Colon (tissue), 2 donors: ENCODE data around the gene BAZ2B.
"Not testable (repeated sequence)": the region's sequence is repeated elsewhere in the genome, so short reads cannot be mapped to it uniquely, and the experiment has no call there.

Experiments
- FAIRE-seq: peaks from 2 replicates; lab custom pipeline; 2012; peaks lifted over from hg19 to GRCh38; lab: Jason Lieb, UNC
- donor health status: control.
- donor health status: control.

The BAZ2B gene, protein sequence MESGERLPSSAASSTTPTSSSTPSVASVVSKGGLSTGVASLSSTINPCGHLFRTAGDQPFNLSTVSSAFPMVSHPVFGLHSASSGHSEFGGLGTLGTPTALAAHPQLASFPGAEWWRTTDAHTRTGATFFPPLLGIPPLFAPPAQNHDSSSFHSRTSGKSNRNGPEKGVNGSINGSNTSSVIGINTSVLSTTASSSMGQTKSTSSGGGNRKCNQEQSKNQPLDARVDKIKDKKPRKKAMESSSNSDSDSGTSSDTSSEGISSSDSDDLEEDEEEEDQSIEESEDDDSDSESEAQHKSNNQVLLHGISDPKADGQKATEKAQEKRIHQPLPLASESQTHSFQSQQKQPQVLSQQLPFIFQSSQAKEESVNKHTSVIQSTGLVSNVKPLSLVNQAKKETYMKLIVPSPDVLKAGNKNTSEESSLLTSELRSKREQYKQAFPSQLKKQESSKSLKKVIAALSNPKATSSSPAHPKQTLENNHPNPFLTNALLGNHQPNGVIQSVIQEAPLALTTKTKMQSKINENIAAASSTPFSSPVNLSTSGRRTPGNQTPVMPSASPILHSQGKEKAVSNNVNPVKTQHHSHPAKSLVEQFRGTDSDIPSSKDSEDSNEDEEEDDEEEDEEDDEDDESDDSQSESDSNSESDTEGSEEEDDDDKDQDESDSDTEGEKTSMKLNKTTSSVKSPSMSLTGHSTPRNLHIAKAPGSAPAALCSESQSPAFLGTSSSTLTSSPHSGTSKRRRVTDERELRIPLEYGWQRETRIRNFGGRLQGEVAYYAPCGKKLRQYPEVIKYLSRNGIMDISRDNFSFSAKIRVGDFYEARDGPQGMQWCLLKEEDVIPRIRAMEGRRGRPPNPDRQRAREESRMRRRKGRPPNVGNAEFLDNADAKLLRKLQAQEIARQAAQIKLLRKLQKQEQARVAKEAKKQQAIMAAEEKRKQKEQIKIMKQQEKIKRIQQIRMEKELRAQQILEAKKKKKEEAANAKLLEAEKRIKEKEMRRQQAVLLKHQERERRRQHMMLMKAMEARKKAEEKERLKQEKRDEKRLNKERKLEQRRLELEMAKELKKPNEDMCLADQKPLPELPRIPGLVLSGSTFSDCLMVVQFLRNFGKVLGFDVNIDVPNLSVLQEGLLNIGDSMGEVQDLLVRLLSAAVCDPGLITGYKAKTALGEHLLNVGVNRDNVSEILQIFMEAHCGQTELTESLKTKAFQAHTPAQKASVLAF (N-terminal part only)

DNA sequence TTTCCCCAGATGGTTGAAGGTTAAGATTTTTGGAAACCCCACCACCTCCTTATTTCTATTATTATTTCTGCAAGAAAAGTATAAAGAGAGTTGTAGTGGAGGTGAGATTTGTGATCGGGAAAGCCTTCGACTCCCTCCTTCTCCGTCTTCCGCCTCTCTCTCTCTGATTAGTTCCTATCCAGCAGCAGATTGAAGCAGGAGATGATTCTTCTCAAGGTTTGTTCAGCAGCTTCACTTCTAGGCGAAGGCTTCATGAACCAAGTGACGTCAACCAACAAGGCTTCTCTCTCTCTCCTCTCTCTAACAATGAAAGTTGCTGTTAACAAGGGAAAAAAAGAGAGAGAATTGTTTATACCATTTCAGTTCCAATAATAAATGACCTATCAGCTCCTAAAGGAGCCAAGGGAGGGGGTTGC lies at the start of gene BAZ2B:
BAZ2B (minus strand) TSS at position 263 of the 416 bp plus-strand sequence. CDS start 137,829 bp downstream, outside the sequence.
- no peak for FAIRE-seq

DNA sequence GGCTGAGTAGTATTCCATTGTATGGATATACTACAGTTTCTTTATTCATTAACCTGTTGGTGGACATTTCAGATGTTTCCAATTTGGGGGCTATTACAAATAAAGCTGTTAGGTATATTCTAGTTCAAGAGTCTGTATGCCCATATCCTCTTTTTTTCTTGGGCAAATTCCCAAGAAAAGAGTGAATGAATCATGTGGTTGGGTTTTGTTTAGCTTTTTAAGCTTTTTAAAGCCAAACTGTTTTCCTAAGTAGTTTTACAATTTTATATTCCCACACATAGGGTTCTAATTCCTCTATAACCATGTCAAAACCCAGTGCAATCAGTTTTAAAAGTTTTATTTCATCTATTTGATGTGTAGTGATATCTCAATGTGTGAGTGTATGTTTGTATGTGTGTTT lies 44.9 kb upstream of the BAZ2B start:
- FAIRE-seq, result no peak

DNA sequence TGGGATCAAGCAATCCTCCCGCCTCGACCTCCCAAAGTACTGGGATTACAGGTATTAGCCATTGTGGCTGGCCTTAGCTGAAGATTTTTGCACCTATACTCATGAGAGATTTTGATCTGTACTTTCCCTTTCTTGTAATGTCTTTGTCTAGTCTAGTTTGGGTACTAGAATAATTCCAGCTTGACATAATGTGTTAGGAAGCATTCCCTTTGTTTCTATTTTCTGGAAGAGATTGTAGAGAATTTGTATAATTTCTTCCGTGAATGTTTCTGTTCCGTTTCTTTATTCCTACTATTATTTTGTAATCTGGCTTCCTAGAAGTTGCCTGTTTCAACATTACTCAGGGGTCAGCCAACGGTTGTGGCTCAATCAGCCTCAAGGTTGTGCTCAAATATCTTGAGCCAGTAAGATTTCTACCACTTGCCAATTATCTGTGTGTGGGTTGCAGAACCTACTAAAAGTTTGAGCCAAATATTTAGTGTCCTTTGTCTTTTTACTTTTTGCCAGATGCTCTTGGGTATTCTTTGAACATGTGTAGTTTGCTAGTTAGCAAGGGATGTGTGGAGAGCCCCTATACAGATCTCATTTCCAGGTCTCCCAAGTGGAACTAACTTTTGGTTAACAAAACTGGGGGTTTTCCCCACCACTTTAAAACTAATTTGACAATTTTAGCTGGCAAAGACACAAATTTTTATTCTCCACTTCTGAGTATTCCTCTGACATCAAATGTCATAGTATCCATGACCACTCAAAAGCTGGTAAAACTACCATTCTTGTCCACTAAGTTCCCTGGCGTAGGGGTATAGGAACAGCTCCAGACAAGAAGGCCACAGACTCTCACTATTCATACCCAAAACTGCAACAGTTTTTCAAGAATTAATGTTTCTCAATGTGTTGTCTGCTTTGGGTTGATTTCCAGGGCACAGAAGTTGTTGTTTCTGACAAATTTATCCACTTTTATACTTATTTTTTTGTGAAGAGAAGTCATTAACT lies 42.8 kb upstream of the BAZ2B start:
- FAIRE-seq, result no peak

DNA sequence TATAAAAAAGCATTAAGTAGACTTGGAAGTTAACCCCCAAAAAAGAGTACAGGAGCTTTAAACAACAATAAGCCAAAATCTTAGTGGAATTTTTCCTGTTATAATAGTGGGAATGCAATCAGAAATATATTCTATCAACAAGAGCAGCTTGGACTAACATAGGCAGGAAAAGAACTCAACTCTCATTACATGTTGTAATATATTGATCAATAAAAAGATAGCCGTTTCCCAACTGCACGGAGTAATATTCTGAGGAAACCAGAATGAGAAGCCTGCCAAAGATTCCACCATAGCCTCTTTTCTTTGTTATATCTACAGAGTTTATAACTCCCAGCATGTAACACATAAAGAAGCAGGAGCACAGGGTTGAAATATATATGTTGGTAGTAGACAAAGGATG lies 37.6 kb upstream of the BAZ2B start:
- no peak for FAIRE-seq

DNA sequence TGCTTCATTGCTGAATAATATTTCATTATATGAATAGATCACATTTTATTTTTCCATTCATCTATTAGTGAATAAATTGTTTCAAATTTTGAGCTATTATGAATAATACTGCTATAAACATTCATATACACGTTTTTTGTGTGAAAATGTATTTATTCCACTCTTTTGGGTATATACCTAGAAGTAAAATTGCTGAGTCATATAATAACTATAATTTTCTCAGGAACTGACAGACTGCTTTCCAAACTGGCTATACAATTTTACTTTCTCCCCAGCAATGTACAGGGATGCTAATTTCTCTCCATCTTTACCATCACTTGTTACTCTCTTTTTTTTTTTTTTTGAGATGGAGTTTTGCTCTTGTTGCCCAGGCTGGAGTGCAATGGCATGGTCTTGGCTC lies 35.5 kb upstream of the BAZ2B start:
- no peak for FAIRE-seq

DNA sequence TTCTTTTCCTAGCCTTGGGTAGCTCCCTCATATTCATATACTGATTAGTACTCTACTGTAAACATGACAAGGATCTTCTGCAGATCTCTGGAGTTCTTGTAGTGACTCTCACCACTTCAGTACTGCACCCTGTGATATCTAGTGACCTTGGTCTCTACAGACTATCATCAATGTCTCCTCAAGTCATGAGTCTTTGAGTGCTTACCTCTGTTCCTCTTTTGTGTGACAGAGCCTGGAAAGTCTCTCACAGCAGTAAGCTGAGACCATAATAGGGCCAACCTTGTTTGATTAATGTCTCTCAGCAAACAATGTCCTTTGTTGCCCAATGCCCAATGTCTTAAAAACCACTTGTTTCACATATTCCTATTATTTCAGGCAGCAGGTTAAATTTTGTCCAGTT lies 34.2 kb upstream of the BAZ2B start:
- FAIRE-seq, result no peak

DNA sequence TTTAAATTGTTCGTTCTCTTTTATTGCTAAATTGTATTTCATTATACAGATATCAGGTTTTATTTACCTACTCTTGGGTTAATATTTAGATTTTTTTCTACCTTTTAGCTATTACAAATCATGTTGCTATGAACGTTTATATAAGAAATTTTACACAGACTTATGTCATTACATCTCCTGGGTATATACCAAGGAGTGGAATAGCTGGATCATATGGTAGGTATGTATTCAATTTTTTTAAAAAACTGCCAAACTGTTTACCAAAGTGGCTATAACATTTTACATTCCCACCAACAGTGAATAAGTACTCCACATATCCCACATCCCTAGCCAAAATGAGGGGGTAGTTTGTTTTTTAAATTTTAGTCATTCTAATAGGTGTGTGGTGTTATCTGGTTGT lies 32.3 kb upstream of the BAZ2B start:
- no peak for FAIRE-seq

DNA sequence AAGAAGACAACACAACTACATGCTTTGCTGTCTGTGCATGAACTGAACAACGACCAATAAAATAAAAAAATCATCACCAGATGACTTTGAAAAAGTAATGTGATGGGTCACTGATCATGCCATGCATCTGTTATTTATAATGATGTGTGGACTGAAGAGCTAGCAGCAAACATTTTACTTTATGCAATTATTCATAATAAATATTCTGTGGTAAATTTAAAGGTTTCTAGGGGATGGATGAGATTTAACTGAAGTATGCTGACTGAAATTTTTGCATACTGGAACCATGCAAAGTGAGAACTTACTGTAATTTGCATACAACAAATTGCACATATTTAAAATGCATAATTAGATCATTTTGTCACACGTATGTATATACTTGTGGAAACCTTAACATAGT lies 31.3 kb upstream of the BAZ2B start:
- no peak for FAIRE-seq

DNA sequence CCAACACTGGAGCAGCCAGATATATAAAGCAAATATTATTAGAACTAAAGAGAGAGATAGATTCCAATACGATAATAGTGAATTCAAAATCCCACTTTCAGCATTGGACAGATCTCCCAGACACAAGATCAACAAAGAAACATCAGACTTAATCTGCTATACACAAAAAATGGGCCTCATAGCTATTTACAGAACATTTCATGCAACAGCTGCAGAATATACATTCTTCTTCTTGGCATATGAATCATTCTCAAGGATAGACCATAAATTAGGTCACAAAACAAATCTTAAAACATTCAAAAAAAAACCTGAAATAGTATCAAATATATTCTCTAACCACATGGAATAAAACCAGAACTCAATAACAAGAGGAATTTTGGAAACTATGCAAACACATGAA lies 23.8 kb upstream of the BAZ2B start:
- no peak for FAIRE-seq

DNA sequence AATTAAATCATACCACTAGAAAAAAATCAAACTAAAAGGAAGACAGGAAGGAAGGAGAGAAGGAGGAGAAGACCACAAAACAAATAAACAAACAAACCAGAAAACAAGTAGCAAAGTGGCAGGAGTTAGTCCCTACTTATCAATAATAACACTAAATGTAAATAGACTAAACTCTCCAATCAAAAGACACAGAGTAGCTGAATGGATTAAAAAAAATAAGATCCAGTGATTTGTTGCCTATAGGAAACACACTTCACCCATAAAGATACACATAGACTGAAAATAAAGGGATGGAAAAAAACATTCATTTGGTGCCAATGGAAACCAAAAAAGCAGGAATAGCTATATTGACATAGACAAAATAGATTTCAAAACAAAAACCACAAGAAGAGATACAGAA lies 23.4 kb upstream of the BAZ2B start:
- no peak for FAIRE-seq

DNA sequence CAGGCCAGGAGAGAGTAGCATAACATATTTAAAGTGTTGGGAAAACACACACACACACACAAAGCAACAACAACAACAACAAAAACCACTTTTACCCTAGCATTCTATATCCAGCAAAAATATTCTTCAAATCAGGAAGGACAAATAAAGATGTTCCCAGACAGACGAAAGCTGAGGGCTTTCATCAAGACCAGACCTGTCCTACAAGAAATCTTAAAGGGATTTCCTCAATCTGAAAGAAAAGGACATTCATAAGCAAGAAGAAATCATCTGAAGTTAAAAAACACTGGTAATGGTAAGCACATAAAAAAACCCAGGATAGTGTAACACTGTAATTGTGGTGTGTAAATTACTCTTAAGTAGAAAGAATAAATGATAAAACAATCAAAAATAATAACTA lies 22.7 kb upstream of the BAZ2B start:
- no peak for FAIRE-seq

DNA sequence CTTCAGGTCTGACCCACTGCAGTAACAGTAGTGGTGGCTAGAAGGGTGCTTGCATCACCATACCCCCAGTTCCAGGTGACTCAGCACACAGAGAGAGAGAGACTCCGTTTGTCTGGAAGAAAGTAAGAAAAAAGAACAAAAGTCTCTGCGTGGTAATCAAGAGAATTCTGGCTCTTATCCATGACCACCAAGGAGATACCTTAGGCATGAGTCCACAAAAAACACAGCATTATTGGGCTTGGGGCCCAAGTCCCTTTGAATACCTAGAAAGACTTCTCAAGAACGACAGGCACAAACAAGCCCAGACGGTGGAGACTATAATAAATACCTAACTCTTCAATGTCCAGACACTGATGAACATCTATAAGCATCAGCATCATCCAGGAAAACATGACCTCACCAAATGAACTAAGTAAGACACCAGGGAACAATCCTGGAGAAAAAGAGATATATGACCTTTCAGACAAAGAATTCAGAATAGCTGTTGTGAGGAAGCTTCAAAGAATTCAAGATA lies 21.7 kb upstream of the BAZ2B start:
- FAIRE-seq, result no peak

DNA sequence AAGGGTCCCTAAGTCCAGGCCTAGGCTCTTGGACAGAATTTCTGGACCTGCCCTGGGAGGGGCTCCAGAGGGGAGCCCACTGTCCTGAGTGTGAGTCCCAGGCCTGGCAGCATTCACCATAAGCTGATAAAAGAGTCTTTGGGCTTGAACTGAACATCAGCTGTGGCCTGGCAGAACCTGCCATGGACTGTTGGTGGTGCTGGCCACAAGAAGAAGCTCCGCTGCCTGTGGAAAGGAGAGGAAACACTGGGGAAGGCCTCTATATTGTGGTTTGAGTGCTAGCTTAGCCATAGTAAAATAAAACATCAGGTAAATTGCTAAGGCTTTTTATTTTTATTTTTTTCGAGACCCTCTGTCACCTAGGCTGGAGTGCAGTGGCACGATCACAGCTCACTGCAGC lies 20.9 kb upstream of the BAZ2B start:
- no peak for FAIRE-seq

DNA sequence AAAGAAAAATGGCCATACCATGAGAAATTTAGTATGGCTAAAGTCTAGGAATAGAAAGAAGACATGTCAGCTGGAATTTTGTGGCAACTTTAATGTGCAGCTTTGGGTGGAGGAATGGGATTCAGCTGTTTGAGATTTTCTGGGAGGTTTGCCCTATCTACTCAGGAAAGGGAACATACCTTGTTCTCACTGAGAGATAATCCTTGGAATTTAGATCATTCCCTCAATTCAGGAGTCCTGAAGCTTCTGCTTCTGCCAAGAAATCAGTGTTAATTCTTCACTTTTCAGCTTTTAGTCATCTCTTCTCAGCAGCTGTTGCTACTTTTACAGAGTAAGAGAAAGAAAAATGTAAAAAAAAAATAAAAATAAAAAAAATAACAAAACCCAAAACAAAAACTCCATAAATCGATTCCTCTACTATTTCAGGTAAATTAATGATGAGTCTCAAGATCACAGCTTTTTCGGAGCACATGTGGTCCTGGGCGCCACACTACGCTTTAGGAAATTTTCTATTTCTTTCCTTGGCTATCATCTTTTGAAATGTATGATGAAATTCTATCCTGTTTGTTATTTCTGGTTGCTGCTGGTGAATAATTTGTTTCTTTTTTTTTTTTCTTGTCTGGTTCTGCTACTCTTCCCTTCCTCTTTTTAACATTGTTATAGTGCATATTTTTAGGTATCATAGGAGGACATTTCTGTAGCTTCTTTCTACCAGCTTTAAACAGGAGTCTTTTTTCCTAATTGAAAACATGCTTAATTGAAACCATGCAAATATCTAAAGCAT lies 18.9 kb upstream of the BAZ2B start:
- FAIRE-seq, result no peak

DNA sequence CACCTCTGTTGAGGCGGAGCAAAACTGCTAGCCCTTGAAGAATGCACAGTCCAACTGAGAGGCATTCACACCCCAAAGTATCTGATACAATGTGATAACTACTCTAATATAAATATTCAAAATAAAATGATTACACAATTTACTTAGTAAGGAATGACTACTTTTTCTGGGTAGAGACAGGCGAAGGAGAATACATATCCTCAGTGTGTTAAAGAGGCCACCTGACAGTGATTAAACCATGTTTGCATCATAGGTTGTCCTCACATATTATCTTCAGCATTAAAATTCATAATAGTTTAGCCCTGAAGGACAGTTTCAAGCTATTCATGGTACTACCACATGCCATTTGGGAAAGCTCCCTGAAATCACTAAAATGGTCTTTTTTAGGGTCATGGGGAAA lies 16.9 kb upstream of the BAZ2B start:
- no peak for FAIRE-seq

DNA sequence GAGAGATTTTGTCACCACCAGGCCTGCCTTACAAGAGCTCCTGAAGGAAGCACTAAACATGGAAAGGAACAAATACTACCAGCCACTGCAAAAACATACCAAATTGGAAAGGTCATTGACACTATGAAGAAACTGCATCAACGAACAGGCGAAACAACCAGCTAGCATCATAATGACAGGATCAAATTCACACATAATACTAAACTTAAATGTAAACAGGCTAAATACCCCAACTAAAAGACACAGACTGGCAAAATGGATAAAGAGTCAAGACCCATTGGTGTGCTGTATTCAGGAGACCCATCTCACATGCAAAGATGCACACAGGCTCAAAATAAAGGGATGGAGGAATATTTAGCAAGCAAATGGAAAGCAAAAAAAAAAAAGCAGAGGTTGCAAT lies 9.3 kb upstream of the BAZ2B start:
- not testable (repeated sequence) for FAIRE-seq

DNA sequence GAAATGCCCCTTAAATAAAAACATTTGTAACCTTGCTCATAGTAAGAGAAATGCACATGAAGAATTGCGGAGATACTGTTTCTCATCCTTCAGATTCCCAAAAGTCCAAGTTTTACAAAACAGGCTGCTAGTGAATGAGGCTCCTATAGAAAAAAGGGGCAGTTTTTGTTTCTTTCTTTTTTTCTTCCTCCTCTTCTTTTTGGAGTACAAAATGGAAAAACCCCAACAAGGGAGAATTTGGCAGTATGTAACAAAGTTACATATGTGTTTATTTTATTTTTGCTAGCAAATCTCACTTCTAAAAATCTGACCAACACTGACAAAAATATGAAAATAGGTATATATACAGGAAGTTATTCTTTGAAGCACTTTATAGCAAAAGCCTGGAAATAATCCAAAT lies 7.1 kb upstream of the BAZ2B start:
- no peak for FAIRE-seq

DNA sequence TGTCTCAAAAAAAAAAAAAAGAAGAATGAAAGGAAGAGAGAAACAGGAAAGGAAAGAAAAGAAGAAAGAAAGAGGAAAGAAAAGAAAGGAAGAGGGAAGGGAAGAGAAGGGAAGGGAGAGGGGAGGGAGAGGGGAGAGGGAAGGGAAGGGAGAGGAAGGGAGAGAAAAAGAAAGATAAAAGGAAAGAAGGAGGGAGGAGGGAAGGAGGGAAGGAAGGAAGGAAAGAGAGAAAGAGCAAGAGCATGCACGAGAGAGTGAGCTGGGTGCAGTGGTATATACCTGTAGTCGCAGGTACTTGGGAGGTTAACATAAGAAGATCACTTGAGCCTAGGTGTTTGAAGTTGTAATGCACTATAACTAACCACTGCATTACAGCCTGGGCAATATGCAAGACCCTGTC lies 6.6 kb upstream of the BAZ2B start:
- no peak for FAIRE-seq

DNA sequence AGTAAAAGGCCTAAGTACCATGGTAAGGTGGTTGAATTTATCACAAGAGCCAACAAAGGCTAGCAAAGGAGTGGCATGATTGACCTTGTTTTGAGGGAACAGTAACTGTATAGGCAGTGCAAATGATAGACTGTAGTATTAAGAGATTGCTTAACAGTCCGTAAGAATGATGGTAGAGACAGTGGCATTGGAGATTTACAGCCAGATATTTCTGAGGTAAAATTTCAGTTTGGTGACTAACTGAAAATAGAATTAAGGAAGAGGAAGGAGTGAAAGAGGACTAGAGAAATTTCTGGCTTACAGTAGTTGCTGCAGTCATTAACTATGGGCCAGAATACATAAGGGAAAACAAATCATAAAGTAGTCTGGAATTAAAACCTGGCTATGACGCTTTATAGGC lies 4.4 kb upstream of the BAZ2B start:
- FAIRE-seq, result no peak

DNA sequence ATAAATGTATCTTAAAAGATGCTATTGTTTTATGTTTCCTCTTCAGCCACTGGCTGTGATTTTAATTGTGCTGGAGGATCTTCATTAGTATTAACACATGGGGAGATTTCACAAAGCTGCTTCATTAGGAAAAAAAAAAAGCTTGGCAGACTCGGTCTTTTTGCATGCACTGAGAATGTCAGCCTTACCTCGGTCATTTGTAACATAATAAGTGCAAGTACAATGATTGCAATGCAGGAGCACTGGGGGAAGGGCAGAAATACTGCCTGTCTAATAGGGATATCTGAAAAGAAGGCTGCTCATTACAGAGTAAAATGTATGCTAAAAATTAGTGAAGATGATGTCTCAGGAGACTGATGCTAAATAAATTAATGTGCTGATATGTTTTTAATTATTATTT lies 1.3 kb upstream of the BAZ2B start:
- FAIRE-seq, result no peak
